DND-41 (cell line): ENCODE results near the gene DLK1.

ENCODE experiments used
- ATAC-seq: fragments of 200-7000 bp; cut with Tn5 transposase; 3 replicates; pipeline ENCODE4 v1.9.1; 2021; ENCODE audit warnings: low read depth; ENCODE audit not compliant: insufficient read depth
- DNase-seq: peaks from one replicate; pipeline ENCODE4 v3.0.0-alpha.2; 2020
- H2AFZ ChIP-seq: 2 replicates; pipeline ENCODE4 v1.6.0; 2012; ENCODE audit warnings: low read depth, low read length
- H3K27ac ChIP-seq: 2 replicates; pipeline ENCODE4 v1.5.1; 2012; ENCODE audit warnings: low read length, inconsistent platforms
- H3K27me3 ChIP-seq: fragments of 200-600 bp; sonication (generic); 2 replicates; pipeline ENCODE4 v1.6.0; 2012; ENCODE audit warnings: low read length, mild to moderate bottlenecking, inconsistent platforms; ENCODE audit not compliant: insufficient read depth, poor library complexity
- H3K36me3 ChIP-seq: 2 replicates; pipeline ENCODE4 v1.5.1; 2012; ENCODE audit warnings: low read length, inconsistent platforms; ENCODE audit not compliant: insufficient read depth
- H3K4me1 ChIP-seq: 2 replicates; pipeline ENCODE4 v1.5.1; 2012; ENCODE audit warnings: mild to moderate bottlenecking, low read length; ENCODE audit not compliant: insufficient read depth
- H3K4me2 ChIP-seq: 2 replicates; pipeline ENCODE4 v1.6.0; 2012; ENCODE audit warnings: mild to moderate bottlenecking, moderate library complexity, low read length, inconsistent platforms; ENCODE audit not compliant: insufficient read depth
- H3K4me3 ChIP-seq, 2 experiments: fragments of 200-600 bp in 1 of 2; shearing (Covaris generic) in 1 of 2; 2 replicates each; pipeline ENCODE4 v1.5.1; 2012 to 2016; ENCODE audit warnings: inconsistent platforms in 2 of 2, low read length in 2 of 2, mild to moderate bottlenecking in 2 of 2, low read depth in 1 of 2, moderate library complexity in 1 of 2
- H3K79me2 ChIP-seq: 2 replicates; pipeline ENCODE4 v1.6.0; 2012; ENCODE audit warnings: low read length, inconsistent platforms; ENCODE audit not compliant: insufficient read depth
- H3K9ac ChIP-seq: 2 replicates; pipeline ENCODE4 v1.6.0; 2012; ENCODE audit warnings: low read depth, mild to moderate bottlenecking, inconsistent platforms, low read length, moderate library complexity
- H3K9me3 ChIP-seq: 2 replicates; pipeline ENCODE4 v1.5.1; 2012; ENCODE audit warnings: low read length, moderate library complexity, mild to moderate bottlenecking, inconsistent platforms; ENCODE audit not compliant: insufficient read depth, severe bottlenecking
- H4K20me1 ChIP-seq: 2 replicates; pipeline ENCODE4 v1.6.0; 2012; ENCODE audit warnings: low read length; ENCODE audit not compliant: insufficient read depth
- CTCF ChIP-seq: IDR thresholded peaks from 2 replicates; pipeline ENCODE4 v1.5.1; 2012; ENCODE audit warnings: borderline replicate concordance, low read length, moderate library complexity, mild to moderate bottlenecking; ENCODE audit not compliant: poor library complexity, severe bottlenecking; ENCODE audit errors: extremely low read depth
- EZH2 ChIP-seq: IDR thresholded peaks from 3 replicates; pipeline ENCODE4 v1.6.1; 2012; ENCODE audit warnings: borderline replicate concordance, low read depth, mild to moderate bottlenecking, moderate library complexity, low read length, inconsistent platforms; ENCODE audit not compliant: severe bottlenecking

The DLK1 gene

GRCh38 chr14:100767003-100767787, 40.5 kb downstream of the DLK1 start:
- Histone ChIP-seq H2AFZ (no peak overlapping the region), H3K27ac (no peak overlapping the region), H3K79me2 (no peaks in the 10 kb centered on the region), H3K4me3 (no peak overlapping the region), H3K36me3 (no peaks in the 10 kb centered on the region), H4K20me1 (no peaks in the 10 kb centered on the region), H3K4me2 (no peak overlapping the region), H3K9me3 (no peaks in the 10 kb centered on the region), H3K4me1 (no peaks in the 10 kb centered on the region), H3K9ac (no peak overlapping the region), H3K27me3 (peaks cover 3% of the 10 kb centered on the region)
- DNase-seq (no peak), ATAC-seq (no peak)
- TF ChIP-seq EZH2 (no peak), CTCF (no peak)

- Histone ChIP-seq H3K27me3 (no peaks in the 10 kb centered on the region), H3K4me3 (no peak overlapping the region), H3K4me2 (no peak overlapping the region), H3K79me2 (no peaks in the 10 kb centered on the region), H3K9me3 (no peaks in the 10 kb centered on the region), H4K20me1 (no peaks in the 10 kb centered on the region), H2AFZ (no peak overlapping the region), H3K9ac (no peak overlapping the region), H3K4me1 (no peaks in the 10 kb centered on the region), H3K27ac (no peak overlapping the region), H3K36me3 (no peaks in the 10 kb centered on the region)
- DNase-seq: no peak
- ATAC-seq: no peak
- no peak for TF ChIP-seq CTCF
- no peak for TF ChIP-seq EZH2
Observed at GRCh38 chr14:100767788-100768536, 41.3 kb downstream of the DLK1 start.

- H3K9ac ChIP-seq: no peak overlapping the region
- H2AFZ ChIP-seq: no peak overlapping the region
- no peak for ATAC-seq
Observed at GRCh38 chr14:100769035-100769939, 42.6 kb downstream of the DLK1 start.

More at GRCh38 chr14:100769035-100769939, 42.6 kb downstream of the DLK1 start:
- H3K9me3 ChIP-seq: no peaks in the 10 kb centered on the region
- no peaks in the 10 kb centered on the region for H3K4me1 ChIP-seq
- H3K4me3 ChIP-seq: no peak overlapping the region
- H4K20me1 ChIP-seq: no peaks in the 10 kb centered on the region
- no peak overlapping the region for H3K4me2 ChIP-seq
- no peaks in the 10 kb centered on the region for H3K36me3 ChIP-seq
- no peaks in the 10 kb centered on the region for H3K27me3 ChIP-seq
- no peak overlapping the region for H3K27ac ChIP-seq
- TF ChIP-seq EZH2: no peak
- TF ChIP-seq CTCF: no peak
- no peak for DNase-seq
- no peaks in the 10 kb centered on the region for H3K79me2 ChIP-seq
